ENCODE results near the gene ADAM15.

Gene ADAM15

DNA sequence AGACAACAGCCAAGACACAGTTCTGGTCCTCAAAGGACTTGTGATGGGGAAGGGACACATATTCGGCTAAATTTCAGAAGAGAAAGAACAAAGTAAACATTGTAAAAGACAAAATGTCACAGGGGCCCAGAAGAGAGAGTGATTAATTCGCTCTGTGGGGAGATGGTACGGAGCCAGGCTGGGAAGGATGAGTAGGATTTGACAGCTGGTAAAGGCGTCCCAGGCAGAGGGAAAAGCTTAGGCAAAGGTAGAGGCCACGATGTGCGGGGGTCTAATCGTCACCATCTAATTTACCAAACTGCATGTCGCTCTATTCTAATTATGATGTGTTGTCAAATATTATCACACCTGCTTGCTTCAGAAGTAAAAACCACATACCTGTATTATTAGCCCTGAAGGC, 59.3 kb downstream of the ADAM15 start:
- Histone ChIP-seq H3K4me3 (ENCODE audit: low read depth, low read length) (no peak overlapping the region), H3K4me1 (ENCODE audit: control insufficient read depth, insufficient read depth, low read length) (no peaks in the 10 kb centered on the region), H3K9me3 (ENCODE audit: control insufficient read depth, insufficient read depth, low read depth, low read length) (no peaks in the 10 kb centered on the region), H3K27ac (ENCODE audit: extremely low read depth, low read depth, low read length) (no peak overlapping the region), H3K36me3 (ENCODE audit: control insufficient read depth in 2 of 2, insufficient read depth in 1 of 2, low read length in 2 of 2) (no peaks in the 10 kb centered on the region)
- CTCF ChIA-PET, result interaction anchor here (0.6 to 0.8 kb wide), 3 partner anchors 19 to 1449 kb away, joined by 3 read pairs; no protein-coding TSS in a partner anchor
- POLR2A ChIA-PET, result no interaction called here
- TF ChIP-seq ZNF629 (tag by site-specific recombination; IDR thresholded peaks at IDR 0.05), result no peak
- TF ChIP-seq ZNF670 (tag by site-specific recombination; IDR thresholded peaks at IDR 0.05; ENCODE audit: low read depth), result no peak
- TF ChIP-seq, protein P1, sequence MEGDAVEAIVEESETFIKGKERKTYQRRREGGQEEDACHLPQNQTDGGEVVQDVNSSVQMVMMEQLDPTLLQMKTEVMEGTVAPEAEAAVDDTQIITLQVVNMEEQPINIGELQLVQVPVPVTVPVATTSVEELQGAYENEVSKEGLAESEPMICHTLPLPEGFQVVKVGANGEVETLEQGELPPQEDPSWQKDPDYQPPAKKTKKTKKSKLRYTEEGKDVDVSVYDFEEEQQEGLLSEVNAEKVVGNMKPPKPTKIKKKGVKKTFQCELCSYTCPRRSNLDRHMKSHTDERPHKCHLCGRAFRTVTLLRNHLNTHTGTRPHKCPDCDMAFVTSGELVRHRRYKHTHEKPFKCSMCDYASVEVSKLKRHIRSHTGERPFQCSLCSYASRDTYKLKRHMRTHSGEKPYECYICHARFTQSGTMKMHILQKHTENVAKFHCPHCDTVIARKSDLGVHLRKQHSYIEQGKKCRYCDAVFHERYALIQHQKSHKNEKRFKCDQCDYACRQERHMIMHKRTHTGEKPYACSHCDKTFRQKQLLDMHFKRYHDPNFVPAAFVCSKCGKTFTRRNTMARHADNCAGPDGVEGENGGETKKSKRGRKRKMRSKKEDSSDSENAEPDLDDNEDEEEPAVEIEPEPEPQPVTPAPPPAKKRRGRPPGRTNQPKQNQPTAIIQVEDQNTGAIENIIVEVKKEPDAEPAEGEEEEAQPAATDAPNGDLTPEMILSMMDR (tag by site-specific recombination; IDR thresholded peaks at IDR 0.05), result no peak
- no peak for TF ChIP-seq ZNF335 (tag by site-specific recombination; conservative IDR thresholded peaks at IDR 0.05)
- TF ChIP-seq, protein P2, sequence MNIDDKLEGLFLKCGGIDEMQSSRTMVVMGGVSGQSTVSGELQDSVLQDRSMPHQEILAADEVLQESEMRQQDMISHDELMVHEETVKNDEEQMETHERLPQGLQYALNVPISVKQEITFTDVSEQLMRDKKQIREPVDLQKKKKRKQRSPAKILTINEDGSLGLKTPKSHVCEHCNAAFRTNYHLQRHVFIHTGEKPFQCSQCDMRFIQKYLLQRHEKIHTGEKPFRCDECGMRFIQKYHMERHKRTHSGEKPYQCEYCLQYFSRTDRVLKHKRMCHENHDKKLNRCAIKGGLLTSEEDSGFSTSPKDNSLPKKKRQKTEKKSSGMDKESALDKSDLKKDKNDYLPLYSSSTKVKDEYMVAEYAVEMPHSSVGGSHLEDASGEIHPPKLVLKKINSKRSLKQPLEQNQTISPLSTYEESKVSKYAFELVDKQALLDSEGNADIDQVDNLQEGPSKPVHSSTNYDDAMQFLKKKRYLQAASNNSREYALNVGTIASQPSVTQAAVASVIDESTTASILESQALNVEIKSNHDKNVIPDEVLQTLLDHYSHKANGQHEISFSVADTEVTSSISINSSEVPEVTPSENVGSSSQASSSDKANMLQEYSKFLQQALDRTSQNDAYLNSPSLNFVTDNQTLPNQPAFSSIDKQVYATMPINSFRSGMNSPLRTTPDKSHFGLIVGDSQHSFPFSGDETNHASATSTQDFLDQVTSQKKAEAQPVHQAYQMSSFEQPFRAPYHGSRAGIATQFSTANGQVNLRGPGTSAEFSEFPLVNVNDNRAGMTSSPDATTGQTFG (tag by site-specific recombination; IDR thresholded peaks at IDR 0.05; ENCODE audit: borderline replicate concordance), result no peak
- TF ChIP-seq ZNF473 (tag by site-specific recombination; IDR thresholded peaks at IDR 0.05), result no peak
- TF ChIP-seq ZNF548 (tag by site-specific recombination; IDR thresholded peaks at IDR 0.05), result no peak
- TF ChIP-seq TCF7L2 (IDR thresholded peaks at IDR 0.05; ENCODE audit: borderline replicate concordance, low read depth, low read length), result no peak
- TF ChIP-seq, protein P3, sequence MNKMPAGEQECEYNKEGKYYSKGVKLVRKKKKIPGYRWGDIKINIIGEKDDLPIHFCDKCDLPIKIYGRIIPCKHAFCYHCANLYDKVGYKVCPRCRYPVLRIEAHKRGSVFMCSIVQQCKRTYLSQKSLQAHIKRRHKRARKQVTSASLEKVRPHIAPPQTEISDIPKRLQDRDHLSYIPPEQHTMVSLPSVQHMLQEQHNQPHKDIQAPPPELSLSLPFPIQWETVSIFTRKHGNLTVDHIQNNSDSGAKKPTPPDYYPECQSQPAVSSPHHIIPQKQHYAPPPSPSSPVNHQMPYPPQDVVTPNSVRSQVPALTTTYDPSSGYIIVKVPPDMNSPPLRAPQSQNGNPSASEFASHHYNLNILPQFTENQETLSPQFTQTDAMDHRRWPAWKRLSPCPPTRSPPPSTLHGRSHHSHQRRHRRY (tag by site-specific recombination; IDR thresholded peaks at IDR 0.05), result no peak
- no peak for TF ChIP-seq ZFP3 (tag by site-specific recombination; IDR thresholded peaks at IDR 0.05; ENCODE audit: low read depth)
- no peak for TF ChIP-seq ZNF623 (tag by site-specific recombination; IDR thresholded peaks at IDR 0.05)
- no peak for TF ChIP-seq ZNF707 (tag by site-specific recombination; IDR thresholded peaks at IDR 0.05)
- TF ChIP-seq FEZF1 (tag by site-specific recombination; IDR thresholded peaks at IDR 0.05), result no peak
- no peak for TF ChIP-seq REPIN1 (tag by site-specific recombination; IDR thresholded peaks at IDR 0.05; ENCODE audit: low read depth)
- TF ChIP-seq OSR2 (tag by site-specific recombination; IDR thresholded peaks at IDR 0.05), result no peak
- TF ChIP-seq ZNF768 (tag by site-specific recombination; IDR thresholded peaks at IDR 0.05), result no peak
- no peak for TF ChIP-seq ZNF423 (tag by site-specific recombination; IDR thresholded peaks at IDR 0.05)

DNA sequence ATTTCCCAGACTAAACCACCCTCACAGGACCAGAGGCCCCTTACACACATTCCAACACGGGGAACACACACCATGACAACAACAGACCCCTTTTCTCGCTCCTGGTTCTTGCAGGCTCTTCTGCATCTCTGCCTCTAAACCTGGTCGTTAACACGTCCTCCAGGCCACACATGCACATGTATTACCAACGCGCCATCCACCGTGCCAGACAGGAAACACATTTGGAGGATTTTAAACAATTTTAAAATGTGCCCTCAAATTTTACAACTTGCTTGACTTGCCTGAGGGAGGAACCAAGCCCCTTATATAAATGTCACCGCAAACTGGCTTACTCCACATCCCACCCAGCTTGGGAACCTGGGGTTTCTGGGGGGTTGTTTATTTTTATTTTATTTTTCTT, 59.7 kb downstream of the ADAM15 start:
- Histone ChIP-seq H3K27ac (ENCODE audit: extremely low read depth, low read depth, low read length) (no peak overlapping the region), H3K9me3 (ENCODE audit: control insufficient read depth, insufficient read depth, low read depth, low read length) (no peaks in the 10 kb centered on the region), H3K4me3 (ENCODE audit: low read depth, low read length) (no peak overlapping the region), H3K36me3 (ENCODE audit: control insufficient read depth in 2 of 2, insufficient read depth in 1 of 2, low read length in 2 of 2) (no peaks in the 10 kb centered on the region), H3K4me1 (ENCODE audit: control insufficient read depth, insufficient read depth, low read length) (no peaks in the 10 kb centered on the region)
- ChIA-PET CTCF (interaction anchor here (0.6 to 0.8 kb wide), 3 partner anchors 19 to 1448 kb away, joined by 3 read pairs; no protein-coding TSS in a partner anchor), POLR2A (no interaction called here)
- TF ChIP-seq ZNF266 (tag by site-specific recombination; IDR thresholded peaks at IDR 0.05; ENCODE audit: low read depth) (no peak), ZNF132 (tag by site-specific recombination; IDR thresholded peaks at IDR 0.05; ENCODE audit: borderline replicate concordance) (no peak), ZXDB (tag by site-specific recombination; IDR thresholded peaks at IDR 0.05) (no peak), SCRT2 (tag by site-specific recombination; IDR thresholded peaks at IDR 0.05) (no peak)
- TF ChIP-seq, protein P4, sequence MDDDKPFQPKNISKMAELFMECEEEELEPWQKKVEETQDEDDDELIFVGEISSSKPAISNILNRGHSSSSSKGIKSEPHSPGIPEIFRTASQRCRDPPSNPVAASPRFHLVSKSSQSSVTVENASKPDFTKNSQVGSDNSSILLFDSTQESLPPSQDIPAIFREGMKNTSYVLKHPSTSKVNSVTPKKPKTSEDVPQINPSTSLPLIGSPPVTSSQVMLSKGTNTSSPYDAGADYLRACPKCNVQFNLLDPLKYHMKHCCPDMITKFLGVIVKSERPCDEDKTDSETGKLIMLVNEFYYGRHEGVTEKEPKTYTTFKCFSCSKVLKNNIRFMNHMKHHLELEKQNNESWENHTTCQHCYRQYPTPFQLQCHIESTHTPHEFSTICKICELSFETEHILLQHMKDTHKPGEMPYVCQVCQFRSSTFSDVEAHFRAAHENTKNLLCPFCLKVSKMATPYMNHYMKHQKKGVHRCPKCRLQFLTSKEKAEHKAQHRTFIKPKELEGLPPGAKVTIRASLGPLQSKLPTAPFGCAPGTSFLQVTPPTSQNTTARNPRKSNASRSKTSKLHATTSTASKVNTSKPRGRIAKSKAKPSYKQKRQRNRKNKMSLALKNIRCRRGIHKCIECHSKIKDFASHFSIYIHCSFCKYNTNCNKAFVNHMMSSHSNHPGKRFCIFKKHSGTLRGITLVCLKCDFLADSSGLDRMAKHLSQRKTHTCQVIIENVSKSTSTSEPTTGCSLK (tag by site-specific recombination; IDR thresholded peaks at IDR 0.05), result no peak
- TF ChIP-seq, protein P5, sequence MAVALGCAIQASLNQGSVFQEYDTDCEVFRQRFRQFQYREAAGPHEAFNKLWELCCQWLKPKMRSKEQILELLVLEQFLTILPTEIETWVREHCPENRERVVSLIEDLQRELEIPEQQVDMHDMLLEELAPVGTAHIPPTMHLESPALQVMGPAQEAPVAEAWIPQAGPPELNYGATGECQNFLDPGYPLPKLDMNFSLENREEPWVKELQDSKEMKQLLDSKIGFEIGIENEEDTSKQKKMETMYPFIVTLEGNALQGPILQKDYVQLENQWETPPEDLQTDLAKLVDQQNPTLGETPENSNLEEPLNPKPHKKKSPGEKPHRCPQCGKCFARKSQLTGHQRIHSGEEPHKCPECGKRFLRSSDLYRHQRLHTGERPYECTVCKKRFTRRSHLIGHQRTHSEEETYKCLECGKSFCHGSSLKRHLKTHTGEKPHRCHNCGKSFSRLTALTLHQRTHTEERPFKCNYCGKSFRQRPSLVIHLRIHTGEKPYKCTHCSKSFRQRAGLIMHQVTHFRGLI (tag by site-specific recombination; IDR thresholded peaks at IDR 0.05), result no peak

All from HEK293 (cell line).